ENCODE data around the gene NME8. TPM values are rescaled to one million over a fixed set of nuclear protein-coding genes. Genes with fewer than 3 reads are reported as not detected.

Gene NME8
- total and polyA plus RNA-seq, 2 donors (not counting 1 experiment from before 2014, with no cell fraction given): not detected

DNA sequence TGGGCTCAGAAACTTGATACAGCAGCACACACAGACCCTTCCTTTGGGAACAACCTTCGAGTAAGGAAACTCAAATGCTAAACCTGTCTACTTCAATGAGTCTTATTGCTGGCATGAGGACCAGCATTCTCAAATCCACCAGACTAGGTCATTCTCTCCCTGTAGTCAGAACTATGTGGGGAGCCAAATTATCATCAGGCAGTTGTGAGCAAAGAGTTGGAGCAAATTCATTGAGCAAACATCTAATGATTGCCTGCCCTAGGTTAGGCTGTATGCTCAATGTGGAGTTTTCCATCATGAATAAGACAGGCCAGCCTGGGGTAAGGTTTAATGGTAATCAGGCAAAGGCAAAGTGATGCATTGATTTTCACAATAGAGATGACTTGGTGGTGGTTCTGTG lies 75.6 kb downstream of the NME8 start:
- Histone ChIP-seq H2AFZ (ENCODE audit: insufficient read depth, low read depth, low read length, poor library complexity, severe bottlenecking) (no peak overlapping the region), H3K9ac (ENCODE audit: low read length) (no peak overlapping the region), H3K36me3 (replicated peaks in 1 of 2; ENCODE audit: control extremely low read depth in 1 of 2, control insufficient read depth in 1 of 2, extremely low read depth in 1 of 2, insufficient read depth in 2 of 2, low read length in 1 of 2) (no peaks in the 10 kb centered on the region), H3K4me1 (ENCODE audit: control insufficient read depth in 2 of 2, insufficient read depth in 2 of 2, low read length in 2 of 2) (peaks cover 10 to 11% of the 10 kb centered on the region in 2 donors), H3K79me2 (ENCODE audit: control insufficient read depth, insufficient read depth, low read length) (no peaks in the 10 kb centered on the region), H3K4me2 (replicated peaks; ENCODE audit: low read depth, low read length, poor library complexity, severe bottlenecking) (no peak overlapping the region), H3K27me3 (replicated peaks in 1 of 4; ENCODE audit: control extremely low read depth in 1 of 4, control insufficient read depth in 3 of 4, insufficient read depth in 4 of 4, low read length in 3 of 4) (peaks cover 0 to 32% (median 13%) of the 10 kb centered on the region in 4 experiments), H3K4me3 (ENCODE audit: control extremely low read depth in 1 of 5, extremely low read depth in 1 of 5, insufficient read depth in 1 of 5, low read depth in 2 of 5, low read length in 4 of 5) (no peak overlapping the region), H3K27ac (ENCODE audit: low read length in 2 of 2) (no peak overlapping the region), H4K20me1 (ENCODE audit: control insufficient read depth, insufficient read depth, low read length, poor library complexity, severe bottlenecking) (no peaks in the 10 kb centered on the region), H3K9me3 (ENCODE audit: control extremely low read depth in 1 of 3, control insufficient read depth in 2 of 3, insufficient read depth in 1 of 3, low read length in 2 of 3) (peaks cover 0 to 7% (median 3%) of the 10 kb centered on the region in 3 donors)
- intact Hi-C loops (cut with micrococcal nuclease): no loop called here
- Mint-ChIP-seq H3K27me3 (peaks cover 42% of the 10 kb centered on the region), H3K4me3 (no peak overlapping the region), H3K9me3 (ENCODE audit: insufficient read depth) (peaks cover 2% of the 10 kb centered on the region), H3K27ac (no peak overlapping the region), H3K4me1 (peaks cover 12% of the 10 kb centered on the region)
- ATAC-seq (ENCODE audit: low read depth) (no peak), DNase-seq (no peak)
- CTCF ChIA-PET: no interaction called here
- POLR2A ChIA-PET: no interaction called here
- TF ChIP-seq CTCF (IDR thresholded peaks at IDR 0.05): no peak
- no peak for TF ChIP-seq EZH2 (IDR thresholded peaks at IDR 0.05; ENCODE audit: borderline replicate concordance, insufficient read depth, low read depth, low read length, poor library complexity, severe bottlenecking)
- 67% methylated on average over 1 of the region's 1 CpG for WGBS (ENCODE audit: insufficient coverage)

DNA sequence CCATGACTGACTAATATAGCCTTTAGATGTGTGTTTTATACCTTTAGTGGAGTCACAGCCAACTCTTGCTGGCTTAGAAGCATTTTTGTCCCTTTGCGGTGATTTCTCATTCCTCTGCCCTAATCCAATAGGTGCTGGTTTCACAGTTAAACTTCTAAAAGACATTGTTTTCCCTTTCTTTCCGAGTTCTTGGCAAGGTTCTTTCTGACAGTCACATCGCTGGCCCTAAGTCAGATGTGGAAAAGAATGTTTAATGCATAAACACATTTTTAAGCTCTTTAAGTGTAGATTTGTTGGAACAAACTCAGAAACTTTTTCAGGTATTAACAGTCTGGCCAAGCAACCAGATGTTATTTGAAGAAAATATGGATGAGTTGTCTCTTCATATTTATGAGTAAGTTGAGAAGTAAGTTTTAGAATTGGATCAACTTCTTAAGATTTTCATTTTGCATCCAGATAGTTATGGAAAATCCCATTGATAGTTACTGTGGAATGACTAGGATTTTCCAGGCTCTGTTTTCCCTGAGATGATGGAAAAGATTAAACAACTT lies 76.2 kb downstream of the NME8 start:
- H3K27me3 ChIP-seq (replicated peaks in 1 of 4; ENCODE audit: control extremely low read depth in 1 of 4, control insufficient read depth in 3 of 4, insufficient read depth in 4 of 4, low read length in 3 of 4): peaks cover 0 to 32% (median 11%) of the 10 kb centered on the region in 4 experiments
- H3K9ac ChIP-seq (ENCODE audit: low read length): no peak overlapping the region
- 100% methylated on average over 1 of the region's 3 CpGs for WGBS (ENCODE audit: insufficient coverage)
- no peak overlapping the region for H3K4me2 ChIP-seq (replicated peaks; ENCODE audit: low read depth, low read length, poor library complexity, severe bottlenecking)
- no peak overlapping the region for H3K27ac ChIP-seq (ENCODE audit: low read length in 2 of 2)
- H3K27ac Mint-ChIP-seq: no peak overlapping the region
- H3K4me3 Mint-ChIP-seq: no peak overlapping the region
- H2AFZ ChIP-seq (ENCODE audit: insufficient read depth, low read depth, low read length, poor library complexity, severe bottlenecking): no peak overlapping the region
- DNase-seq: no peak
- peaks cover 0 to 7% (median 3%) of the 10 kb centered on the region in 3 donors for H3K9me3 ChIP-seq (ENCODE audit: control extremely low read depth in 1 of 3, control insufficient read depth in 2 of 3, insufficient read depth in 1 of 3, low read length in 2 of 3)
- POLR2A ChIA-PET: no interaction called here
- no peaks in the 10 kb centered on the region for H4K20me1 ChIP-seq (ENCODE audit: control insufficient read depth, insufficient read depth, low read length, poor library complexity, severe bottlenecking)
- H3K4me1 ChIP-seq (ENCODE audit: control insufficient read depth in 2 of 2, insufficient read depth in 2 of 2, low read length in 2 of 2): peaks cover 10 to 11% of the 10 kb centered on the region in 2 donors
- peaks cover 12% of the 10 kb centered on the region for H3K4me1 Mint-ChIP-seq
- CTCF ChIA-PET: interaction anchor here (1.2 kb wide), 1 partner anchor 291 kb away, joined by 3 read pairs; no protein-coding TSS in a partner anchor
- no peak for ATAC-seq (ENCODE audit: low read depth)
- peaks cover 36% of the 10 kb centered on the region for H3K27me3 Mint-ChIP-seq
- H3K36me3 ChIP-seq (replicated peaks in 1 of 2; ENCODE audit: control extremely low read depth in 1 of 2, control insufficient read depth in 1 of 2, extremely low read depth in 1 of 2, insufficient read depth in 2 of 2, low read length in 1 of 2): no peaks in the 10 kb centered on the region
- H3K79me2 ChIP-seq (ENCODE audit: control insufficient read depth, insufficient read depth, low read length): no peaks in the 10 kb centered on the region
- peaks cover 2% of the 10 kb centered on the region for H3K9me3 Mint-ChIP-seq (ENCODE audit: insufficient read depth)
- TF ChIP-seq CTCF (IDR thresholded peaks at IDR 0.05): no peak
- TF ChIP-seq EZH2 (IDR thresholded peaks at IDR 0.05; ENCODE audit: borderline replicate concordance, insufficient read depth, low read depth, low read length, poor library complexity, severe bottlenecking): no peak
- intact Hi-C loops (cut with micrococcal nuclease): no loop called here
- no peak overlapping the region for H3K4me3 ChIP-seq (ENCODE audit: control extremely low read depth in 1 of 5, extremely low read depth in 1 of 5, insufficient read depth in 1 of 5, low read depth in 2 of 5, low read length in 4 of 5)
